HepG2 (cell line): ENCODE measurements around the gene ARHGAP30. TPM values are rescaled to one million over a fixed set of nuclear protein-coding genes. Genes with fewer than 3 reads are reported as not detected.

Experiments
- ARHGAP35 ChIP-seq: sonication (generic); formaldehyde crosslinking; IDR thresholded peaks from 2 replicates; pipeline ENCODE4 v1.9.0; 2022; ENCODE audit warnings: mild to moderate bottlenecking, inconsistent platforms, moderate library complexity, missing genetic modification reagents, borderline replicate concordance
- ARID2 ChIP-seq: sonication (generic); formaldehyde crosslinking; IDR thresholded peaks from 2 replicates; pipeline ENCODE4 v1.8.1; 2022; ENCODE audit warnings: mild to moderate bottlenecking, missing genetic modification reagents, borderline replicate concordance
- FOXA1 ChIP-seq, 2 experiments: fragments of 450-650 bp in 1 of 2; sonication (generic) in 1 of 2; formaldehyde crosslinking in 1 of 2; IDR thresholded peaks; 2 replicates each; pipeline versions ENCODE4 v1.4.0 to v1.6.1; 2016 to 2020; ENCODE audit warnings: missing genetic modification reagents in 1 of 2
- HNRNPL ChIP-seq: fragments of 200-400 bp; formaldehyde crosslinking; IDR thresholded peaks from 2 replicates; pipeline ENCODE4 v1.6.1; 2017; ENCODE audit warnings: mild to moderate bottlenecking, low read depth, low read length
- KDM4B ChIP-seq: sonication (generic); formaldehyde crosslinking; IDR thresholded peaks from 2 replicates; pipeline ENCODE4 v1.4.0; 2020; ENCODE audit warnings: missing genetic modification reagents
- KMT2A ChIP-seq: sonication (generic); formaldehyde crosslinking; IDR thresholded peaks from 2 replicates; pipeline ENCODE4 v1.4.0; 2020; ENCODE audit warnings: missing genetic modification reagents
- MATR3 ChIP-seq: sonication (generic); formaldehyde crosslinking; IDR thresholded peaks from 2 replicates; pipeline ENCODE4 v1.4.0; 2020; ENCODE audit warnings: missing genetic modification reagents
- MTF2 ChIP-seq: sonication (generic); formaldehyde crosslinking; IDR thresholded peaks from 2 replicates; pipeline ENCODE4 v1.5.0; 2020; ENCODE audit warnings: missing genetic modification reagents, borderline replicate concordance
- NR3C1 ChIP-seq: sonication (generic); formaldehyde crosslinking; IDR thresholded peaks from 2 replicates; pipeline ENCODE4 v1.4.0; 2020; ENCODE audit warnings: missing genetic modification reagents
- PAF1 ChIP-seq: IDR thresholded peaks from 2 replicates; pipeline ENCODE4 v1.6.1; 2016; ENCODE audit warnings: missing genetic modification reagents, missing compliant biosample characterization
- RFX5 ChIP-seq: IDR thresholded peaks from 2 replicates; pipeline ENCODE4 v1.6.1; 2011; ENCODE audit warnings: low read depth, low read length, improper control_type of control experiment
- ZBTB7A ChIP-seq: sonication (generic); formaldehyde crosslinking; IDR thresholded peaks from 2 replicates; pipeline ENCODE4 v1.8.0; 2022; ENCODE audit warnings: mild to moderate bottlenecking, missing genetic modification reagents
- ZNF17 ChIP-seq: sonication (generic); formaldehyde crosslinking; IDR thresholded peaks from 2 replicates; pipeline ENCODE4 v1.5.0; 2020; ENCODE audit warnings: mild to moderate bottlenecking, missing genetic modification reagents
- ZNF224 ChIP-seq: sonication (generic); formaldehyde crosslinking; IDR thresholded peaks from 2 replicates; pipeline ENCODE4 v1.5.0; 2020; ENCODE audit warnings: mild to moderate bottlenecking, missing genetic modification reagents
- ZNF251 ChIP-seq: sonication (generic); formaldehyde crosslinking; IDR thresholded peaks from 2 replicates; pipeline ENCODE4 v1.9.0; 2021; ENCODE audit warnings: mild to moderate bottlenecking, missing genetic modification reagents
- polyA plus RNA-seq, 8 experiments: library from polyadenylated mRNA; depleted of rRNA in 3 of 8; stranded (reverse) in 7 of 8; unstranded in 1 of 8; fragments of >200 nt; fragmentation: Illumina TruSeq in 4 of 8; extraction: Trizol in 4 of 8; gene quantifications; 2 replicates each; pipeline versions ENCODE4 v1.2.1 to v1.2.3, GENCODE V29; 2011 to 2016; ENCODE audit warnings: low read depth in 4 of 8, missing spikeins in 1 of 8, mixed read lengths in 1 of 8; ENCODE audit not compliant: insufficient read depth in 1 of 8
- total RNA-seq, 5 experiments: library from RNA; depleted of rRNA; stranded (reverse); fragments of >200 nt; fragmentation: Illumina TruSeq; extraction: Trizol; gene quantifications; 2 replicates each; pipeline ENCODE4 v1.2.3, GENCODE V29; 2016; ENCODE audit warnings: low read depth in 1 of 5
- TF ChIP-seq, protein P1 (sequence below): sonication (generic); formaldehyde crosslinking; IDR thresholded peaks from 2 replicates; pipeline ENCODE4 v1.4.0; 2020; ENCODE audit warnings: missing genetic modification reagents, borderline replicate concordance
- TF ChIP-seq, protein P2 (sequence below), 2 experiments: fragments of 450-650 bp in 1 of 2; sonication (generic) in 1 of 2; formaldehyde crosslinking in 1 of 2; IDR thresholded peaks; 2 replicates each; pipeline versions ENCODE4 v1.6.1 to v1.8.0; 2016 to 2022; ENCODE audit warnings: antibody characterized with exemption in 1 of 2, mild to moderate bottlenecking in 1 of 2, missing genetic modification reagents in 1 of 2
- TF ChIP-seq, protein P3 (sequence below): sonication (generic); formaldehyde crosslinking; IDR thresholded peaks from 2 replicates; pipeline ENCODE4 v1.4.0; 2020; ENCODE audit warnings: mild to moderate bottlenecking, missing genetic modification reagents

Gene ARHGAP30
- total and polyA plus RNA-seq, 2 of the 13 experiments (the other 11 are each of a cell fraction or from before 2014, with no cell fraction given), result 0.13 to 0.20 TPM

DNA sequence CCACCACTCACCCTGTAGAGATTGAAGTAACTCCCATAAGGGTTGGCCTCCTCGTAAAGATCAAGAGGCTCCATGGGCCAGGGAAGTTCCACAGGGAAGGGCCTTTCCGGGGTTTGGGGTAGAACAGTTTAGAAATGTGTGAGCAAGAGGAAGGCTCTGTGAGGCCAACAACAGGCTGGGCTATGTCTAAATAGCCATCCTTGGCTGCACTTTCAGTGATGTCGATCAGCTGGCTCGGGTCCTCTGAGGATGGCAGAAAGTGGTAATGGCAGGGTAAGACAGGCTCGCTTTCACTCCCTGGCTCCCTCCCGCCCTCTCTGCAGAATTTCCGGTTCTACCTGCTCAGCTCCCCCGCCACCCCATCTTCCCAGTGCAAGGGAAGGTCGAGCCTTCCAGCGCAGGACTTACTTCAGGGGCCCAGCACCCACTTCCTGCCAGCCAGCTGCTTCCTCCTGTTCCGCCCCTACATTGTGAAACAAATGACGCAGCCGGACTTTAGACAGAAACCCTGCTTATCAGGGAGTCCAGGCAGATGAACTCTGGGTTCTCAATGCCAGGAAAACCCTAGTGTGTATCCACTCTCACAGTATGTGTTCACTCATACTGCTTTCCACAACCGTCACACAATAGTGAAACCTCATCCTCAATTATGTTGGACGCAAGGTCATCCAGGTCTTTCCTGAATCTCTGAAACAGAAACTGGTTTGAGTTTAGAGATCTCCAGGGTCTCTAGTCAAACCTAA is 56.0 kb downstream of the ARHGAP30 start (continued):
- TF ChIP-seq, protein P1, sequence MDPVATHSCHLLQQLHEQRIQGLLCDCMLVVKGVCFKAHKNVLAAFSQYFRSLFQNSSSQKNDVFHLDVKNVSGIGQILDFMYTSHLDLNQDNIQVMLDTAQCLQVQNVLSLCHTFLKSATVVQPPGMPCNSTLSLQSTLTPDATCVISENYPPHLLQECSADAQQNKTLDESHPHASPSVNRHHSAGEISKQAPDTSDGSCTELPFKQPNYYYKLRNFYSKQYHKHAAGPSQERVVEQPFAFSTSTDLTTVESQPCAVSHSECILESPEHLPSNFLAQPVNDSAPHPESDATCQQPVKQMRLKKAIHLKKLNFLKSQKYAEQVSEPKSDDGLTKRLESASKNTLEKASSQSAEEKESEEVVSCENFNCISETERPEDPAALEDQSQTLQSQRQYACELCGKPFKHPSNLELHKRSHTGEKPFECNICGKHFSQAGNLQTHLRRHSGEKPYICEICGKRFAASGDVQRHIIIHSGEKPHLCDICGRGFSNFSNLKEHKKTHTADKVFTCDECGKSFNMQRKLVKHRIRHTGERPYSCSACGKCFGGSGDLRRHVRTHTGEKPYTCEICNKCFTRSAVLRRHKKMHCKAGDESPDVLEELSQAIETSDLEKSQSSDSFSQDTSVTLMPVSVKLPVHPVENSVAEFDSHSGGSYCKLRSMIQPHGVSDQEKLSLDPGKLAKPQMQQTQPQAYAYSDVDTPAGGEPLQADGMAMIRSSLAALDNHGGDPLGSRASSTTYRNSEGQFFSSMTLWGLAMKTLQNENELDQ (CRISPR knock-in tag), result 0 out of 2 replicates have a peak, but pooled peaks have one; percentile 29
- TF ChIP-seq FOXA1 (IDR thresholded peaks at IDR 0.05) (no peak), FOXA1 (CRISPR knock-in tag; IDR thresholded peaks at IDR 0.05) (peak; percentile 70), RFX5 (no peak), KMT2A (CRISPR knock-in tag) (peak; percentile 92), HNRNPL (no peak), ARHGAP35 (CRISPR knock-in tag) (peak; percentile 81; the same call in 1 of the 2 replicates), KDM4B (CRISPR knock-in tag) (peak; percentile 96; the same call in 1 of the 2 replicates), ZNF224 (no peak), MATR3 (CRISPR knock-in tag) (no peak), ZBTB7A (CRISPR knock-in tag) (peak; percentile 78; the same call in 1 of the 2 replicates), ARID2 (CRISPR knock-in tag) (peak; percentile 61; the same call in 1 of the 2 replicates), PAF1 (CRISPR knock-in tag) (no peak), NR3C1 (CRISPR knock-in tag) (no peak), MTF2 (CRISPR knock-in tag) (no peak), ZNF251 (CRISPR knock-in tag) (no peak), ZNF17 (CRISPR knock-in tag) (no peak)
- TF ChIP-seq, protein P2, sequence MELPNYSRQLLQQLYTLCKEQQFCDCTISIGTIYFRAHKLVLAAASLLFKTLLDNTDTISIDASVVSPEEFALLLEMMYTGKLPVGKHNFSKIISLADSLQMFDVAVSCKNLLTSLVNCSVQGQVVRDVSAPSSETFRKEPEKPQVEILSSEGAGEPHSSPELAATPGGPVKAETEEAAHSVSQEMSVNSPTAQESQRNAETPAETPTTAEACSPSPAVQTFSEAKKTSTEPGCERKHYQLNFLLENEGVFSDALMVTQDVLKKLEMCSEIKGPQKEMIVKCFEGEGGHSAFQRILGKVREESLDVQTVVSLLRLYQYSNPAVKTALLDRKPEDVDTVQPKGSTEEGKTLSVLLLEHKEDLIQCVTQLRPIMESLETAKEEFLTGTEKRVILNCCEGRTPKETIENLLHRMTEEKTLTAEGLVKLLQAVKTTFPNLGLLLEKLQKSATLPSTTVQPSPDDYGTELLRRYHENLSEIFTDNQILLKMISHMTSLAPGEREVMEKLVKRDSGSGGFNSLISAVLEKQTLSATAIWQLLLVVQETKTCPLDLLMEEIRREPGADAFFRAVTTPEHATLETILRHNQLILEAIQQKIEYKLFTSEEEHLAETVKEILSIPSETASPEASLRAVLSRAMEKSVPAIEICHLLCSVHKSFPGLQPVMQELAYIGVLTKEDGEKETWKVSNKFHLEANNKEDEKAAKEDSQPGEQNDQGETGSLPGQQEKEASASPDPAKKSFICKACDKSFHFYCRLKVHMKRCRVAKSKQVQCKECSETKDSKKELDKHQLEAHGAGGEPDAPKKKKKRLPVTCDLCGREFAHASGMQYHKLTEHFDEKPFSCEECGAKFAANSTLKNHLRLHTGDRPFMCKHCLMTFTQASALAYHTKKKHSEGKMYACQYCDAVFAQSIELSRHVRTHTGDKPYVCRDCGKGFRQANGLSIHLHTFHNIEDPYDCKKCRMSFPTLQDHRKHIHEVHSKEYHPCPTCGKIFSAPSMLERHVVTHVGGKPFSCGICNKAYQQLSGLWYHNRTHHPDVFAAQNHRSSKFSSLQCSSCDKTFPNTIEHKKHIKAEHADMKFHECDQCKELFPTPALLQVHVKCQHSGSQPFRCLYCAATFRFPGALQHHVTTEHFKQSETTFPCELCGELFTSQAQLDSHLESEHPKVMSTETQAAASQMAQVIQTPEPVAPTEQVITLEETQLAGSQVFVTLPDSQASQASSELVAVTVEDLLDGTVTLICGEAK (IDR thresholded peaks at IDR 0.05), result no peak
- TF ChIP-seq, protein P2 (CRISPR knock-in tag; IDR thresholded peaks at IDR 0.05), result peak; percentile 50; the same call in 1 of the 2 replicates
- TF ChIP-seq, protein P3, sequence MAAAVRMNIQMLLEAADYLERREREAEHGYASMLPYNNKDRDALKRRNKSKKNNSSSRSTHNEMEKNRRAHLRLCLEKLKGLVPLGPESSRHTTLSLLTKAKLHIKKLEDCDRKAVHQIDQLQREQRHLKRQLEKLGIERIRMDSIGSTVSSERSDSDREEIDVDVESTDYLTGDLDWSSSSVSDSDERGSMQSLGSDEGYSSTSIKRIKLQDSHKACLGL (CRISPR knock-in tag), result no peak
